GM19324 (cell line): ENCODE measurements around the gene UBE2L3.
"Not testable (repeated sequence)": the region's sequence is repeated elsewhere in the genome, so short reads cannot be mapped to it uniquely, and the experiment has no call there.

Source experiments
- ATAC-seq: cut with Tn5 transposase; IDR thresholded peaks from one replicate; pipeline ENCODE4 v1.9.1; 2021; ENCODE audit warnings: mild to moderate bottlenecking, moderate library complexity; ENCODE audit not compliant: unreplicated experiment, low FRiP score

The UBE2L3 gene

GRCh38 chr22:21570398-21570797, 2.9 kb downstream of the UBE2L3 start:
- ATAC-seq, result no peak

DNA sequence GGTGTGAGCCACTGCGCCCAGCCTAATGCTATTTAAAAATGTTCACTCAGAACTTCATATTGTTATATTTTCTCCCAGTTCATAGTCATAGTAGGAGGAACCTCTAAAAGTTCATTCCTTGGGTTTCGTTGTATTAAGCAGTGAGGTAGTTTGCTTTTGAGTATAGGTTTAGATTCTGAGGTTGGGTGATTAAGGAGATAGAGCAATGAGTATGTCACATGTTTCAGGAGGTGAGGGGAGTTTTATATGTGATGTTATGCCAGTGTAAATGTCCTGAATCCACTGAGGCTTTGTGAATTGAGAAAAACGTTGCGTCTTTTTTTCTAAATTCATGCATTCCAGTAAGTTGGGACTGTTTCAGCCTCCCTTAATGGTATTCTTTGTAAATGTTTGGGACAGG, 4.2 kb downstream of the UBE2L3 start:
- ATAC-seq, result no peak

DNA sequence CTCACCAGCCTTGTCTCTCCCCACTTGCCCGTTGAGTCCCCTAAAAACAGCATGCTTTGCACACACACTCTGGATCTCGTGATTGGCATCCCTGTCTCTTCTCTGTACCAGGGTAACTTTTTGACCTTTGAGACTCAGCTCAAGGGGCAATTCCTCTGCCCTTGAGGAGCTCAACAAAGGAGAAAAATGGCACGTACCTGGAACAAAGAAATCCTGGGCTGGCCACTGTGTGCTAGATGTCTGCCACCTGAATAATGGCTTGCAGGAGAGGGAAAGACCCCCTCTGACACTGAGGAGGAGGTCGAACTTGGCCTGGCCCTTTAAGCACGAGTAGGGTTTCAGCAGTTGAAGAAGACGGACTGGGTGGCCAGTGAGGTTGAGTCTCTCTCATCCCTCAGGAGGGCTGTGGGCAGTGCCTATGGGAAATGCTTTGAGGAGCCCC, 5.8 kb downstream of the UBE2L3 start:
- ATAC-seq, result no peak

- ATAC-seq, result no peak
Observed at GRCh38 chr22:21573750-21574494, 6.4 kb downstream of the UBE2L3 start.

GRCh38 chr22:21579474-21579851, 11.9 kb downstream of the UBE2L3 start:
- no peak for ATAC-seq

- ATAC-seq, result not testable (repeated sequence)
Observed at GRCh38 chr22:21580623-21581007, 13.1 kb downstream of the UBE2L3 start.

- ATAC-seq, result not testable (repeated sequence)
Observed at GRCh38 chr22:21581009-21581713, 13.6 kb downstream of the UBE2L3 start.

DNA sequence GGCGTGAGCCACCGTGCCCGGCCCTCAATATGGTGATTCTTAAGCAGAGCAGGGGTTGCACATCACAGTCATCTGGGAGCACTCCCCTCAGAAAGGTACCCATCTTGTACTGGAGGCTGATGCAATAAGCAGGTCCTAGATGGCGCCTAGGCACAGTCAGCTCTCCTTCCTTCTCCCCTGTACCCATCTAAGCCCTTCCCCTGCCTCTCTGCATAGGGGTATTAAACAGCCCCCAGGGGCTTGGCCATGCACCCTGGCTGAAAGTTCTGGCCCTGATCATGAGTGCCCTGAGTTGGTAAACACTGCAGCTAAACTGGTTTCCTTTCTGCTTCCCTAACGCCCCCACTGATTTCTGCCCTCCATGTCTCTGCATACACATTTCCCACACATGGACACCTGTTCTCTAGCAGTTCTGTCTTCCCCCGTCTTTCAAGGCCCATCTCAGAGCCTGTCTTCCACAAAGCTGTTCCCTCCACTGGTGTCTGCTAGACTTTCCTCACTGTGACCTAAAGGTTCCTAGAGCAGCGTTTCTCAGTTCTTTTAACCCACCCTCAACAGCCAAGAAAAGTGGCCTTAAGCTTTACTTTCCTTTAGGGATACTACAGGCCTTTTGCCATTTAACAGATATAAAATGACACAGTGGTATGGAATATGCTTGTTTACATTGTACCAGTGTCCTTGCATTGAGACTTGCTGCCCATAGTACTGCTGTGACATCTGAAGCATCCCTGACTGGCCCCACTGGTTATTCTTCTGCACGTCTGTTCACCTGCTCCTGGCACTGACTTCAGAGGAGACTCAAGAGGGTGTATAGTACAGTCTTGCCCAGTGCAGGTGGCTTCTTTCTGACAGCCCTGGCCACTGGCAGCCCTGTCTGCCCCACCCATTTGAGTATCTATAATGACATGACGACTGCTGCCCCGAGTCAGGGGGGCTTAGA, 15.6 kb downstream of the UBE2L3 start:
- no peak for ATAC-seq

- ATAC-seq, result no peak
Observed at GRCh38 chr22:21585389-21585788, 17.9 kb downstream of the UBE2L3 start.

DNA sequence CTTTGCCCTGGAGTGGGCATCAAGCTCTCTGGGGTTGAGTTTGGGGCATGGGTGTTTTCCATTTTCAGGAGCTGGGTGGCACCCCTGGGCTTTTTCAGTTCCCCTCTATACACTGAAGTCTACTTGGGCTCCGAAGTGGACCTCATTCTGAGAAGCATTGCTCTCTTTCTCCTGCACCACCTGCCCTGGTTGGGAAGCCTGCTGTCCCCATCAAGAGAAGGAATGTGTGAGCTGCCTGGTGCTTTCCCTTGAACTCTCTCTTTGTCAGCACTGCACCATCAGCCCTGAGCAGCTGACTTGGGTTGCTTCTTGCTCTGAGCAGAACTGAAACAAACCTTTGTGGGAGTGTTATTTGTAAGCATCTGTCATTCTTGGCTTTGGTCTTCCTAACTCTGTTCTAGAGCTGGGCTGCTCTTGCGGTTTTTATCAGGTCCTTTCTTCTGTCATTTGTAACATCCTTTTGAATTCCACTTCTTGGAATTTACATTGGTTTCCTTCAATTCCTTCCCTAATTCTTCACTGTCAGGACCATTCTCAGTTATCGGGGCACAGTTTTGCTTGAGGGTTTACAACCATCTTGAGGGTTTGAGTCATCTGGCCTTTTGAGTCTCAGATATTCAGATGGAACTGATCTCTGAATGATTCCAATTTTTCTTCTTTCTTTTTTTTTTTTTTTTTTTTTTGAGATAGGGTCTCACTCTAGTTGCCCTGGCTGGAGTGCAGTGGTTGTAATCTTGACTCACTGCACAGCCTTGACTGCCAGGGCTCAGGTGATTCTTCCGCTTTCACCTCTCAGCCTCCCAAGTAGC, 20.5 kb downstream of the UBE2L3 start:
- ATAC-seq, result peak; percentile 66

DNA sequence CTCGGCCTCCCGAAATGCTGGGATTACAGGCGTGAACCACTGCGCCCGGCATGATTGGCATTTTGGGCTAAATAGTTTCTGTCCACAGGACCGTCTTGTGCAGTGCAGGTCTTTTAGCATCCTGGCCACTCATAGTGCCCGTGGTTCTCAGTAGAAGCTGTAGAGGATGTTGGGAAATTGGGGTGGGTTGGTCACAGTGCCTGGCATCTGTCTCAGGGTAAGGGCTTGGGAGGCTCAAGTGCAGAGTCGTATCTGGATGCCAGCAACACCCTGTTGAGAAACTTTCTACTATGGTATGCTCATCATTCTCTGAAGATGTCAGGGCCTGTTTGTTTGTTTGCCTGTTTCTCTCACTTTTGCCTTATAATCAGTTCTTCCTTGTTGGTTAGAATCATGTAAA, 21.9 kb downstream of the UBE2L3 start:
- ATAC-seq, result no peak

DNA sequence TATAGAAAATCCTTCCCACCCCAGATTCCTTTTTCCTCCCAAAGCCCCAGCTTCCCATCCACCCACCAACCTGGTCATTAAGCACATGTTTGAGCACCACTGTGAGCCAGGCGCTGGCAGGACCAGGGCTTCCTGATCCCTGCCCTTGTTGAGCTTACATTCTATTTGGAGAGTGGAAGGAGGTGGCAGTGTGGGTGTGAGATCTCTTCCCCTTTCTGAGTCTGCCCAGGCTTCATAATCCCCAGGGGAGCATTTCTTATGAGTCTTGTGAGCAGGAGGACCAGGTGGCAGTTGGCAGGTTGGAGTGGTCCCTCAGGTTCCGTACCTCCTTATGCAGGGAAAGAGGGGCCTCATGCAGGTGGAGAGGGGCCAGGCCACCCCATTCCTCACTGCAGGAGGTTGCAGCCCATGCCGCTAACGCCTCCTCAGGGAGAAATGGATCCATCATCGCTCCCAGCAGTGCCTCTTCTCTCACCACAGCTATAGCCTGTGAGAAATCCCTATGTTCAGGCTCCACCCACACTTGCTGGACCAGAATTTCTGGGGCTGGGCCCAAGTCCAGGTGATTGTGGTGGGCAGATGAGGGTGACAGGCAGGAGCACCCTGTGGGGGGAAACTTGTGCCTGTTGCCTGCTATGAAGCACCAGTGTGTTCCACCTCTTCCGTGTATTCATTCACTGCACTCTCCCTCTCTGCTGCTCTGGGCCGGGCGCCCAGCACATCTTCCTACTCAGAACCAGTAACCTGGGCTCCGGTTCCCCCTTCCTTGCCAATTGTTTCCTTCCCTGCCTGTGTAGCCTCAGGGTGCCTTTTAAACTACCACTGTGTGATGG, 23.5 kb downstream of the UBE2L3 start:
- no peak for ATAC-seq

DNA sequence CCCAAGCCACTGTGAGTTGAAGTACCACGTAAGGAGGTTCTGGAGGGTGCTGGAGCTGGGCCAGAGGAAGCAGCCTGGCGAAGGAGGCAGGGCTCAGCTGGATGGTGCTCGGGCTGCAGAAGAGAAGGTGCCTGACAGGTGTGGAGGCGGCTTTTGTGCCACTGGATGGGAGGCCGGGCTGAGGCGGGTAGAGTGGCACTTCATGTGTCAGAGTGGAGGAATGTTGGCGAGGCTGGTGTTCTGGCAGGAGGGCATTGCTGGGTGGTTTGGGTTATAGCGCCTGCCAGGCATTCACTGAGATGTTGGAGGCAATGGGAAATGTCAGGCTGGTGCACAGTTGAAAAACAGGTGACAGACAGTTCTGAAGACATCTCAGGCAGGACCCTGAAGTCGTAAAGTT, 24.2 kb downstream of the UBE2L3 start:
- ATAC-seq, result no peak

GRCh38 chr22:21592422-21592821, 24.9 kb downstream of the UBE2L3 start:
- ATAC-seq, result no peak

DNA sequence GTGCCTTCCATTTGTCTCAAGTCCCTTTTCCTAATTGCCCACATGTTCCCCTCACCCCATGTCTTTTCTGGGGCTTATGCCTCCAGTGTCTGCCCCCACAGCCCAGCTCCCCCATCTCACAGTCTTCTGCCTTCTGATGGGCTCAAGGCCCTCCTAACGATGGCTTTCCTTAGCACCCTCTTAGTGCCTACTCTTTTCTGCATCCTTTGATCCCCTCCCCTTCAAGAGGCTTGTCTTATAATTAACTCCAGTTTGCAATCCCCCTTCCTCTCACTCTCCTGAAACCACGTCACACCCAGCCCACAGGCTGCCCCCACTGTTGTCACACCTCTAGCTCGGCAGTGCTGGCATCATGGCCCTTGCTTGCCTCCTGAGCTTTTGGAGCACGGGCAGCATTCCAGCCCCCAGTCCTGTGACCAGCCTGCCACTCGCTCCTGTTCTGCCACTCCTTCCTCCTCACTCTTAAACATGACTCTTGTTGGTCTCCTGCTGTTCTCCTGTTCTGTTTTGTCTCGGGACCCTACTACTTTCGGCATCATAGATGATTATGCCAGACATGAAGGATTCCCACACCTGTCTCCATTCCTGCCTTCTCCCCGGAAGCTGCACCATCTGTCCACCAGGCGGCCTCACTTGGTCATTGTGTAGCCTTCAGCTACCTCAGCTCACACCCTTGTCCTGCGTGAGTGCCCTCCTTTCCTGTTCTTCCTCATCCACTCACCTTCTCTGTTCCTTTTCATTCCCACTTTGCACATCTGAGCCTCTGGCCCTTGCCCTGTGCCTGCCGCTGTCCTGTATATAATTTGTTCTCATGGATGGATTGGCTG, 26.1 kb downstream of the UBE2L3 start:
- no peak for ATAC-seq

- no peak for ATAC-seq
Observed at GRCh38 chr22:21594865-21595452, 27.4 kb downstream of the UBE2L3 start.

DNA sequence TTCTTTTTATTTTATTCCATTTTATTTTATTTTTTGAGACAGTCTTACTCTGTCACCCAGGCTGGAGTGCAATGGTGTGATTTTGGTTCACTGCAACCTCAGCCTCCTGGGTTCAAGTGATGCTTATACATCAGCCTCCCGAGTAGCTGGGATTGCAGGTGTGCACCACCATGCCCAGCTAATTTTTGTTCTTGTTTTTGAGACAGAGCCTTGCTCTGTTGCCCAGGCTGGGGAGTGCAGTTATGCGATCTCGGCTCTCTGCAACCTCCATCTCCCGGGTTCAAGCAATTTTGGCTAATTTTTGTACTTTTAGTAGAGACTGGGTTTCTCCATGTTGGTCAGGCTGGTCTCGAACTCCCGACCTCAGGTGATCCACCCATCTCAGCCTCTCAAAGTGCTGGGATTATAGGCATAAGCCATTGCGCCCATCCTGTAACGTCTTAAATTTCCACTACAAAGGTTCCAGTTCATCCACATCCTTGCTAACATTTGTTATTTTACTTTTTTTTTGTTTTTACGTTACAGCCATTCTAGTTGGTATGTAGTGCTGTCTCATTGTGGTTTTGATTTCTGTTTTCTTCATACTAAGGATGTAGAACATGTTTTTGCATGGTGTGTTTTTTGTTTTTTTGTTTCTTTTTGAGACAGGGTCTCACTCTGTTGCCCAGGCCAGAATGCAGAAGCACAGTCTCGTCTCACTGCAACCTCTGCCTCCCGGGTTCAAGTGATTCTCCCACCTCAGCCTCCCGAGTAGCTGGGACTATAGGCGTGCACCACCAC, 29.0 kb downstream of the UBE2L3 start:
- ATAC-seq, result not testable (repeated sequence)
